ENCODE results near the gene KHDC3L.
A peak's percentile ranks its signal among the peaks of the same experiment; 100 is the strongest.
"Not testable (repeated sequence)": the region's sequence is repeated elsewhere in the genome, so short reads cannot be mapped to it uniquely, and the experiment has no call there.

KHDC3L gene

GRCh38 chr6:73388800-73389512 lies 26.5 kb downstream of the KHDC3L start:
- DNase-seq (peak; percentile 31), ATAC-seq (replicated peaks) (peak; percentile 84 to 89)
- Mint-ChIP-seq H3K27me3 (no peaks in the 10 kb centered on the region), H3K4me1 (peaks cover 0 to 2% of the 10 kb centered on the region in 2 donors), H3K27ac (peak overlapping the region; percentile 76), H3K4me3 (peak overlapping the region; percentile 85 to 87), H3K36me3 (no peaks in the 10 kb centered on the region), H3K9me3 (no peaks in the 10 kb centered on the region)

- ATAC-seq (replicated peaks) (no peak), DNase-seq (no peak)
- Mint-ChIP-seq H3K4me1 (peaks cover 0 to 2% of the 10 kb centered on the region in 2 donors), H3K36me3 (no peaks in the 10 kb centered on the region), H3K4me3 (no peak overlapping the region), H3K27ac (no peak overlapping the region), H3K9me3 (peaks cover 2% of the 10 kb centered on the region in 2 donors), H3K27me3 (no peaks in the 10 kb centered on the region)
Measured at GRCh38 chr6:73389854-73390253, 27.4 kb downstream of the KHDC3L start.

DNA sequence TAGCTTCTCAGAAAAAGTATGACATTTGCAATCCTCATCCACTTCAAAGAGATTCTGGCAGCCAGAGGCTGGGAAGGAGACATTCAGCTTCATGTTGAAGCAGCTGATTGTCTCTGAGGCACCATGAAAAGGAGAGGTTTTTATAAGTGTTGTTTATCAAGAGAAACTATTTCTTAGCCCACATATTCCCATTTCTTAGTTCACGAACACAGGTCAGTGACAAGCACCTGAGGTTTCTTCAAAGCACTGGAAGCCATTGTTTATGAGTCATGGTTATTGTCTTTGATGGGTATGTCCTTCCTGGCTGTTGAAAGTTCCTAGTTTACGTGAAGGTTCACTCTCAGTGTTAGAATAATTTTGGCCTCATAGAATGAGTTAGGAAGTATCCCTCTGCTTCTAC lies 29.2 kb downstream of the KHDC3L start:
- Mint-ChIP-seq H3K9me3 (peaks cover 3 to 5% of the 10 kb centered on the region in 2 donors), H3K27ac (no peak overlapping the region), H3K4me1 (peaks cover 0 to 2% of the 10 kb centered on the region in 2 donors), H3K36me3 (no peaks in the 10 kb centered on the region), H3K4me3 (no peak overlapping the region), H3K27me3 (no peaks in the 10 kb centered on the region)
- ATAC-seq (replicated peaks) = no peak
- no peak for DNase-seq

GRCh38 chr6:73392188-73392587 lies 29.7 kb downstream of the KHDC3L start:
- H3K4me3 Mint-ChIP-seq; H3K27me3 Mint-ChIP-seq; DNase-seq; H3K27ac Mint-ChIP-seq; H3K9me3 Mint-ChIP-seq; H3K4me1 Mint-ChIP-seq; ATAC-seq (replicated peaks); H3K36me3 Mint-ChIP-seq: not testable (repeated sequence)

DNA sequence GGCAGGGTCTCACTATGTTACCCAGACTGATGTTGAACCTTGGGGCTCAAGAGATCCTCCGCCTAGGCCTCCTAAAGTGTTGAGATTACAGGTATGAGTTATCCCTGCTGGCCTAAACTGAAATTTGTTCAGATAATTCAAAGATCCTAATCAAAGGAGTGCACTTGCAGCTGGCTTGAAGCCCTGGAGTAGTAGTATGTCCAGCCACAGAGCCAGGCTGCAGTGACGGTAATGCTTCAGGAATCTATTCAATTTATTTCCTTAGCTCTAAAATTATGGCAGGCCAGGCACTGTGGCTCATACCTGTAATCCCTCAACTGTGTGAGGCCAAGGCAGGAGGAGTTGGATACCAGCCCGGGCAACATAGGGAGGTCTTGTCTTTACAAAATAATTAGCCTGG lies 30.8 kb downstream of the KHDC3L start:
- DNase-seq = no peak
- no peak for ATAC-seq (replicated peaks)
- Mint-ChIP-seq H3K27ac (no peak overlapping the region), H3K4me1 (peaks cover 0 to 2% of the 10 kb centered on the region in 2 donors), H3K4me3 (no peak overlapping the region), H3K36me3 (no peaks in the 10 kb centered on the region), H3K27me3 (no peaks in the 10 kb centered on the region), H3K9me3 (peaks cover 3 to 5% of the 10 kb centered on the region in 2 donors)

GRCh38 chr6:73394577-73395354 lies 32.3 kb downstream of the KHDC3L start, which contains the start of gene DDX43:
DDX43 (plus strand) TSS chr6:73394828; CDS start chr6:73394906, 78 bp downstream.
- H3K9me3 Mint-ChIP-seq = peaks cover 3 to 5% of the 10 kb centered on the region in 2 donors
- H3K4me3 Mint-ChIP-seq = peak within 1 kb of the TSS; percentile 83 to 88
- peak; percentile 89 to 91 for ATAC-seq (replicated peaks)
- no peaks in the 10 kb centered on the region for H3K4me1 Mint-ChIP-seq
- H3K27ac Mint-ChIP-seq = peak within 1 kb of the TSS; percentile 96
- no peaks in the 10 kb centered on the region for H3K27me3 Mint-ChIP-seq
- H3K36me3 Mint-ChIP-seq = no peaks in the 10 kb centered on the region
- peak; percentile 55 for DNase-seq

DNA sequence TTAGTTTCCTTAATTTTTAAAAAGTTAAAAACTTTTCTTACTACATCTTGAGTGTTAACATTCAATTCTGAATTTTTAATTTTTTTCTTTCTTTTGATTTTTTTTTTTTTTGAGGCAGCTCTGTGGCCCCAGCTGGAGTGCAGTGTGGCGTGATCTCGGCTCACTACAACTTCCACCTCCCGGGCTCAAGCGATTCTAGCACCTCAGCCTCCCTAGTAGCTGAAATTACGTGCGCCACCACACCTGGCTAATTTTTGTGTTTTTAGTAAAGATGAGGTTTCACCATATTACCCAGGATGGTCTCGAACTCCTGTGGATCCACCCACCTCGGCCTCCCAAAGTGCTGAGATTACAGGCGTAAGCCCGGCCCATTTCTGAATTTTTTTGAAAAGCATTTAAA lies 33.4 kb downstream of the KHDC3L start:
- Mint-ChIP-seq H3K4me3 (no peak overlapping the region), H3K4me1 (no peaks in the 10 kb centered on the region), H3K9me3 (peaks cover 3 to 5% of the 10 kb centered on the region in 2 donors)

GRCh38 chr6:73400656-73401055 lies 38.2 kb downstream of the KHDC3L start:
- Mint-ChIP-seq H3K4me3 (no peak overlapping the region), H3K27ac (no peak overlapping the region), H3K27me3 (no peaks in the 10 kb centered on the region), H3K9me3 (no peaks in the 10 kb centered on the region), H3K4me1 (no peaks in the 10 kb centered on the region), H3K36me3 (no peaks in the 10 kb centered on the region)
- DNase-seq (no peak), ATAC-seq (replicated peaks) (no peak)

More for the DNA sequence above, 33.4 kb downstream of the KHDC3L start:
- Mint-ChIP-seq H3K36me3 (no peaks in the 10 kb centered on the region), H3K27ac (no peak overlapping the region), H3K27me3 (no peaks in the 10 kb centered on the region)
- DNase-seq = no peak
- ATAC-seq (replicated peaks) = no peak

- Mint-ChIP-seq H3K4me3 (no peak overlapping the region), H3K27ac (no peak overlapping the region), H3K9me3 (no peaks in the 10 kb centered on the region), H3K4me1 (no peaks in the 10 kb centered on the region), H3K27me3 (no peaks in the 10 kb centered on the region), H3K36me3 (peaks cover 3 to 4% of the 10 kb centered on the region in 2 donors)
- no peak for DNase-seq
- ATAC-seq (replicated peaks) = no peak
Measured at GRCh38 chr6:73409395-73409794, 46.9 kb downstream of the KHDC3L start.

GRCh38 chr6:73413102-73413501 lies 50.6 kb downstream of the KHDC3L start:
- no peaks in the 10 kb centered on the region for H3K9me3 Mint-ChIP-seq
- no peak for ATAC-seq (replicated peaks)

More at GRCh38 chr6:73413102-73413501, 50.6 kb downstream of the KHDC3L start:
- no peaks in the 10 kb centered on the region for H3K4me1 Mint-ChIP-seq
- no peaks in the 10 kb centered on the region for H3K27me3 Mint-ChIP-seq
- no peak for DNase-seq
- no peak overlapping the region for H3K27ac Mint-ChIP-seq
- no peak overlapping the region for H3K4me3 Mint-ChIP-seq
- H3K36me3 Mint-ChIP-seq = peaks cover 7 to 22% of the 10 kb centered on the region in 2 donors
